Nephron (organoid): Measurements from ENCODE around the gene ZNF488.
A peak's percentile ranks its signal among the peaks of the same experiment; 100 is the strongest.

Experiments used
- H3K27ac Mint-ChIP-seq, 3 experiments: 2 replicates each; pipeline ENCODE4 v1.8.0; 2020; ENCODE audit warnings: mixed read lengths in 3 of 3, mild to moderate bottlenecking in 2 of 3, moderate library complexity in 1 of 3
- H3K27me3 Mint-ChIP-seq: 2 replicates; pipeline ENCODE4 v1.8.0; 2021; ENCODE audit warnings: low read depth, mild to moderate bottlenecking, moderate library complexity, mixed read lengths
- H3K36me3 Mint-ChIP-seq: 2 replicates; pipeline ENCODE4 v1.8.0; 2020; ENCODE audit warnings: low read depth, mixed read lengths
- H3K4me1 Mint-ChIP-seq: 2 replicates; pipeline ENCODE4 v1.8.0; 2020; ENCODE audit warnings: mixed read lengths
- H3K4me3 Mint-ChIP-seq, 3 experiments: 2 replicates each; pipeline ENCODE4 v1.8.0; 2020; ENCODE audit warnings: mild to moderate bottlenecking in 3 of 3, mixed read lengths in 3 of 3, moderate library complexity in 2 of 3
- H3K9me3 Mint-ChIP-seq: 2 replicates; pipeline ENCODE4 v1.8.0; 2020; ENCODE audit warnings: mixed read lengths
- CTCF ChIP-seq, 3 experiments: fragments of 200-600 bp; sonication (generic); IDR thresholded peaks; one replicate each; pipeline ENCODE4 v1.5.0; 2021; ENCODE audit warnings: antibody characterized with exemption in 3 of 3; ENCODE audit not compliant: unreplicated experiment in 3 of 3

The ZNF488 gene

DNA sequence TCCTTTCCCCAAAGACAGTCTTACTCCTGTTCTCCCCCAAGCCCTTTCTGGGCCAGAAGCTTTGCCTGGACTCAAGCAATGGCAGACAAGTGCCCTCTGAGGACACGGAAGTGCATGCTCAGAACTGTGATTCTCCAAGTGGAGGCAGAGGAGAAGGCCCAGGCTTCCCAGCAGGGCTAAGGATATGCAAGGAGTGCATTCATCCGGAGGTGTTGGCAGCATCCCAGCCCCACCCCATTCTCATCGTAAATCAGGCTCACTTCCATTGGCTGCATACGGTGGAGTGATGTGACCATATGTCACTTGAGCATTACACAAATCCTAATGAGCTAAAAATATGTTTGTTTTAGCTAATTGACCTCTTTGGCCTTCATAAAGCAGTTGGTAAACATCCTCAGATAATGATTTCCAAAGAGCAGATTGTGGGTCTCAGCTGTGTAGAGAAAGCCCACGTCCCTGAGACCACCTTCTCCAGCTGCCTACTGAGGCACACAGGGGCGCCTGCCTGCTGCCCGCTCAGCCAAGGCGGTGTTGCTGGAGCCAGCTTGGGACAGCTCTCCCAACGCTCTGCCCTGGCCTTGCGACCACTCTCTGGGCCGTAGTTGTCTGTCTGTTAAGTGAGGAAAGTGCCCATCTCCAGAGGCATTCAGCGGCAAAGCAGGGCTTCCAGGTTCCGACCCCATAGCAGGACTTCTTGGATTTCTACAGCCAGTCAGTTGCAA is 37.4 kb downstream of the ZNF488 start:
- Mint-ChIP-seq H3K36me3 (no peaks in the 10 kb centered on the region), H3K4me3 (no peak overlapping the region), H3K27ac (no peak overlapping the region), H3K4me1 (peaks cover 5% of the 10 kb centered on the region), H3K9me3 (no peaks in the 10 kb centered on the region), H3K27me3 (peaks cover 4% of the 10 kb centered on the region)
- TF ChIP-seq CTCF (IDR thresholded peaks at IDR 0.05; ENCODE audit: unreplicated experiment in 3 of 3): no peak

DNA sequence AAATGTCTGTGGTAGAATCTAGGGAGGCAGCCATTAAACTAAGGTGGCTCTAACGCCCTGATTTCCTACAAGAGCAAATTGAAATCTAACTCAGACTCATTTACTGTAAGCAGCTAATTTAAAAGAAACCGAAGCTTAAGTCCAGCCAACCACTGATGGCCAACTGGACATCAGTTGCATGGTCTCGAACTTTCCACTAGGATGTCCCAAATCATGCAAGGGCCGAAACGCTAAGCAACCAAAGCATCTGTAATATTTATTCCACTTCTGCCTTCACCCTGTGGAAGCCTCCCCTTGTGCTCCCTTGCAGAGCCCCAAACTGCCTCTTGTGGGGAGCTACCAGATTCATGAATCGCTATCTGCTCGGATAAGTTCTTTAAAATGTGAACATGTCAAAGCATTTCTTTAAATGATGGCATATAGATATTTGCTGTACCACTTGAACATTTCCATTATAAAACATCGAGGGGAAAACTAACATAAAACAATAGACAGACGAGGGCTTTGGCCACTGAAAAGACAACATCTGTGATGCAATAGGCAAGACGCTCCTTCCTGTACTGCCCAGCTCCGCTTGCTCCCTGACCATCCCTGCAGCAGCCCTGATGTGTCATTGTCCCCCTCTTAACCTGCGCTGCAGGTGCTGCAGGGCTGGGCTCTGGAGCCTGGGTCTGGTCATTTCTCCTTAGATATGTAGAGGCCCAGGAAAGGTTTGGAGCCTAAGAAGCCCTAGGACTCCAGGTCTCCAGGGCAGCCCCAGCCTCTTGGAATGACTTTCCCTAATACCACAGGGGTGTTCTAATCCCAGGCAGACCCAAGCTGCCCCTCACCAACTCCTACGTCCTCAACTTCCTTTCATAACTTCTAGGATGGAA is 38.9 kb downstream of the ZNF488 start:
- Mint-ChIP-seq H3K4me3 (no peak overlapping the region), H3K27me3 (peaks cover 7% of the 10 kb centered on the region), H3K4me1 (peaks cover 5% of the 10 kb centered on the region), H3K27ac (no peak overlapping the region), H3K36me3 (no peaks in the 10 kb centered on the region), H3K9me3 (no peaks in the 10 kb centered on the region)
- TF ChIP-seq CTCF (IDR thresholded peaks at IDR 0.05; ENCODE audit: unreplicated experiment in 3 of 3): no peak

GRCh38 chr10:47340608-47341170 is 43.4 kb downstream of the ZNF488 start:
- Mint-ChIP-seq H3K27ac (no peak overlapping the region), H3K4me1 (no peaks in the 10 kb centered on the region), H3K4me3 (no peak overlapping the region), H3K9me3 (no peaks in the 10 kb centered on the region), H3K36me3 (no peaks in the 10 kb centered on the region), H3K27me3 (peaks cover 12% of the 10 kb centered on the region)
- TF ChIP-seq CTCF (IDR thresholded peaks at IDR 0.05; ENCODE audit: unreplicated experiment in 3 of 3): peak; percentile 87 to 95 (median 91)

GRCh38 chr10:47339759-47340607 is 44.1 kb downstream of the ZNF488 start:
- H3K4me1 Mint-ChIP-seq: no peaks in the 10 kb centered on the region
- H3K9me3 Mint-ChIP-seq: no peaks in the 10 kb centered on the region
- H3K27ac Mint-ChIP-seq: no peak overlapping the region
- TF ChIP-seq CTCF (IDR thresholded peaks at IDR 0.05; ENCODE audit: unreplicated experiment in 3 of 3): no peak
- no peaks in the 10 kb centered on the region for H3K36me3 Mint-ChIP-seq
- peaks cover 12% of the 10 kb centered on the region for H3K27me3 Mint-ChIP-seq
- no peak overlapping the region for H3K4me3 Mint-ChIP-seq

GRCh38 chr10:47339186-47339735 is 44.8 kb downstream of the ZNF488 start:
- no peak overlapping the region for H3K4me3 Mint-ChIP-seq
- no peaks in the 10 kb centered on the region for H3K9me3 Mint-ChIP-seq
- no peaks in the 10 kb centered on the region for H3K4me1 Mint-ChIP-seq
- H3K36me3 Mint-ChIP-seq: no peaks in the 10 kb centered on the region
- peaks cover 18% of the 10 kb centered on the region for H3K27me3 Mint-ChIP-seq
- no peak overlapping the region for H3K27ac Mint-ChIP-seq
- TF ChIP-seq CTCF (IDR thresholded peaks at IDR 0.05; ENCODE audit: unreplicated experiment in 3 of 3): no peak
